ENCODE results near the gene UBE2QL1. TPM values are rescaled to one million over a fixed set of nuclear protein-coding genes. Genes with fewer than 3 reads are reported as not detected.

The UBE2QL1 gene
- total RNA-seq, 4 donors from 2014 or later = 0.72 to 5.0 (median 2.4) TPM

Other genes starting within 250 kb of the UBE2QL1 start
- 10 to 100 TPM; 22.8 to 36.1 (median 27.8) TPM for gene MED10, start 70.3 kb upstream of the UBE2QL1 start, total RNA-seq
- gene NSUN2, start 184.2 kb downstream of the UBE2QL1 start, total RNA-seq = 100 to 1,000 TPM in 1 of 4 donors, 10 to 100 TPM in 3; 38.5 to 100 (median 40.4) TPM
- 1 to 10 TPM; 2.3 to 6.7 (median 6.0) TPM for gene SRD5A1, start 184.6 kb downstream of the UBE2QL1 start, total RNA-seq